Activated T-helper 9 cell treated with anti-CD3 and anti-CD28 coated beads, Interleukin-2, amount 50 U/mL, for 16 hours (primary cell): ENCODE data around the gene ZNF592.
"Not testable (repeated sequence)": the region's sequence is repeated elsewhere in the genome, so short reads cannot be mapped to it uniquely, and the experiment has no call there.

Experiments used
- DNase-seq: peaks from one replicate; pipeline ENCODE4 v3.0.0-alpha.2; 2020; ENCODE audit warnings: low read depth

ZNF592 gene

GRCh38 chr15:84741121-84741520 lies 7.3 kb upstream of the ZNF592 start:
- DNase-seq: no peak

- peak; percentile 53 for DNase-seq
Measured at GRCh38 chr15:84747416-84748273, 747 bp upstream of the ZNF592 start.

DNA sequence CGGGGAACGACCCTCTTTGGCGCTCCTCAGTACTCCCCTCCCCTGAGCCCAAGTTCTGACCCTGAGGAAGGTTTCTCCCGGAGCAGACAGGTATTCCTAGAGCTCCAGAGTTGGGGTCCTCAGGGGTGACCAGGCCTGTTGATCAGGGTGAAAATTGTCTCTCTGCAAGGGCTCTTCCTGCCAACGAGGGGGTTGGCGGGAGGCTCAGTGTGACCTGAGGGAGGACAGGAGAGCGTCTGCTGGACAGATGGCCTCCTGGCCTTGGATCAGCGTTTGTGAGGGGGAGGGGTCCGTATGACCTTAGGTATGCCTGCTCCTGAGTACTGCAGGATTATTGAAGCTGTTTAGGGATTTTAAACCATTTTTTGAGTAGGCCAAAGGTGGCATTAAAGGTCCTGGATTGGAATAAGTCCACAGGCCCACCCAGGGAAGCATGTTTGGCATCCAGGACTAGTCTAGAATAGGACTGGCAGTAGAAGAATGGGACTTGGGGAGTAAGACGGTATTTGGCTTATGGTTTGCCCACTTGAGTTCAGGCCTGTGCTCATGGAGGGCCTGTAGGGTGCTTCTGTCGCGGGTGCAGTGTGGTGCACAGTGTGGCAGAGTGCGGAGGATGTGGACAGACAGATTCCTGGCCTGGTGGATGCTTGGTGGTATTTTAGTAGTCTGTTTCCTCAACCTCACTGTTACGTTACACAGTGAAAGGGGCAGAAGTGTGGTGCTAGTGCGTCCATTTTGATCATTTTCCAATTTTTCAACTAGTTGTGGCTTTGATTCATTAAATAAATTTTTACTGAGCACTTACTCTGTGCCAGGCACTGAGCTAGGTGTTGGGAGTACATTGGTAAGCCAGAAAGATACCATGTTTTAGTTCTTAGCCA lies 959 bp downstream of the ZNF592 start:
- no peak for DNase-seq

DNA sequence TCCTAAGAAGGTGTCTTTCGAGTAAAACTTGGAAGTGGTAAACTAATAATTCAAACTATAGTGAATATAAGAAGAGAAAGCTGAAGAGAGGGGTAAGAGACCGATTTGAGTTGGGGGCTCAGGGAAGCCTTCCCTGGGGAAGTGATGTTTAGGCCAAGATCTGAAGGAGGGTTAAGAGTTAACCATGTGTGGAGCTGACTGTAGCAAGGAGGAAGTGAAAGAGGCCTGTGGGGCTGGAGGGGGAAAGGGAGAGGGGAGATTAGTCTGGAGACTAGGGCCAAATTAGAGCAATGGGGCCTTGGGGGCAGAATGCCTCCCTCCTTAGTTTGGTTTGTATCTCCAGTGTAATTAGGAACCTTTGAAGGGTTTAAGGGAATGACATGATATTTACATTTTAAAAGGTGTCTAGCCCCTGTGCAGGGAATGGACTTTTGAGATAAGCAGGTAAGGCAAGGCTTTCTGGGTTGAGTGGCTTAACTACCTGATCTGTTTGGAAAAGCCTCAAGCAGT lies 2.2 kb downstream of the ZNF592 start:
- DNase-seq: no peak

- not testable (repeated sequence) for DNase-seq
Measured at GRCh38 chr15:84751721-84752120, 3.3 kb downstream of the ZNF592 start.

- DNase-seq: no peak
Measured at GRCh38 chr15:84752195-84752594, 3.8 kb downstream of the ZNF592 start.

DNA sequence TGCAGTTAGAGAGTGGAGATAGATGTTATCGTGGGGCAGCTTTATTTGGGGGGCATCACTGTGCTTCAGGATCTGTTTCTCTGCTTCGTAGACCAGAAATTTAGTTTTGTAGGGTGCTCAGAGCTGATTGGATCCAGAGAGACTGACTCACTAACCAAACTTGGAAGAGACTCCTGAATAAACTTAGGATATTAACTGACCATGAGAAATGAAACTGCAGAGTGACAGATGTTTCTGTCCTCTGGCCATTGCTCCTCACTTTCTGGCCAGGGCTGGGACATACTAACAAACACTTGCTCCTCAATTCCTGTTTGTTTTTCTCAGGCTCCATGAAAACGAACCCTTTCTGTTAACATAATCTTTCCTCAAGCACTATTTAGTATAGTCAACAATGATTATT lies 4.3 kb downstream of the ZNF592 start:
- no peak for DNase-seq

- not testable (repeated sequence) for DNase-seq
Measured at GRCh38 chr15:84754889-84755288, 6.5 kb downstream of the ZNF592 start.

DNA sequence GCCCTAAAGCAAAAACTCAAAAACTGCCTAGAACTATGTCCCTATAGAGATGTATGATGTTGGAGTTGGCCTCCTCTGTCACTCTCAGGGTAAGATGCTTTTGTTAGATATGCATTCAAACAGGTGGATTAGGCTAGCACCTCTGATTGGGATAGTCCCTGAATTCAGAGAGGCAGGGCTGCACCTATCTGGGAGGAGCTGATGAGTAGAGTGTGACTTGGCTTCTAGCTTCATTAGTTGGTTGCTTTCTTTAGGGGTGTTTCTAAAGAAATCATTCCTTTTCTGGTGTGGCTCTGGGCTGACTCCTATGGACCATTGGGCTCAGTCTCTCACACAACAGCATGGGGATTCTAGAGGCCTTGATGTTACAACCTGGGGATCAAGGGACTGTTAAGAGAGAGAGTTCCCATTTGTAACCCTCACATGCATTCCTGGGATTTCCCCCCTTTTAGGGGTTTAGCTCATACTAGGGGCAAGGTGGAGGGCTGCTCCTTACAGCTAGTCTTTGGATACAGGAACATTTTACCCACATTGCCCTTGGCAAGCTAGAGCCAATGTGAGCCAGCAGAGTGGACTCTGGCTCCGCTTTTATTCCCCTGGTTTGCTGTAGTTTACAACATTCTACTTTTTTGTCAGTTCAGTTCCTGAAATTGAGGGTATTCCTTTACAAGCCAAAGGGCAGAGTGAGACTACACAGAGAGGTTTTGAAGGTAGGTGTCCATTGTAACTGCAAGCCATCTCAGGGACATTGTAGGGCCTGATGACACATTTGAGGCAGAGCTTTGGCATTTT lies 7.5 kb downstream of the ZNF592 start:
- no peak for DNase-seq

- DNase-seq: no peak
Measured at GRCh38 chr15:84759018-84759417, 10.6 kb downstream of the ZNF592 start.

DNA sequence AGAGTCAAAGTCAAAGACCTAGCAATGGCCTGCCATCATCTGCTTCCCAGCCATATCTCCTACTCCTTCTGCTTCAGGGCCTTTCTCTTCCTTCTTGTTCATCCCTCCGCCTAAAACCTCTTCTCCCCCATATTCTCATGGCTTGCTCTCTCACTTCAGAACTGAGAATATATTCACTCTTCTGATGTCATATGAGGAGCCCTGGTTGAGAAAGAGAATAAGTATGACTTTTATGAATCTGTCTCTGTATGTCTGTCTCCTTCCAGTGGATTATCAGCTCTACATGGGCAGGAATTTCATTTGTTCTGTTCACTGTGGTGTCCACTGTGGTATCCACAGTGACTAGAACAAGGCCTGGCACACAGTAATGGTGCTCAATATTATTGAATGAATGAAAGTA lies 11.8 kb downstream of the ZNF592 start:
- DNase-seq: no peak

DNA sequence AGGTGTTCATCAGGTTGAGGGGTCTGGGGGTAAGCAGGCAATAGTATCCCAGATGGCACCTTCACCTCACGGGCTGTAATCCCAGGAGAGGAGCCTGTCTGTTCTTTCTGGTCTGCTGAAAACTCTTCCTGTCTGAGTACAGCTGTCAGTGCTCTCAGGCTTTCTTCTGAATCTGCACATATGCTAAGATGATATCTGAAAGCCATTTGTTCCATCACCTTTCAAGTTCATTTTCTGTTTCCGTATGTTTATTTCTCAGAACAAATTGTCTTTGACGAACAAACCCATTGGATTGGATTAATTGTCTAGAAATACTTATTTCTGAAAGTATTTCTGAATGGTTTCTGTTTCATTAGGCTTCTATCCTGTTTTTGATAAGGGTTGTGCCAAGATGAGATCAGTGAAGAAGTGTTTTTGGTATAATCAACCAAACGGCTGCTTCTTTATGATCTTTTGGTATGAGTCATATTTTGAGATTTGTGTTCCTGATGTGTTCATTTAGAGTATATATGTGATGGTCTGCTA lies 13.3 kb downstream of the ZNF592 start:
- no peak for DNase-seq

GRCh38 chr15:84762840-84763572 lies 14.6 kb downstream of the ZNF592 start:
- no peak for DNase-seq

DNA sequence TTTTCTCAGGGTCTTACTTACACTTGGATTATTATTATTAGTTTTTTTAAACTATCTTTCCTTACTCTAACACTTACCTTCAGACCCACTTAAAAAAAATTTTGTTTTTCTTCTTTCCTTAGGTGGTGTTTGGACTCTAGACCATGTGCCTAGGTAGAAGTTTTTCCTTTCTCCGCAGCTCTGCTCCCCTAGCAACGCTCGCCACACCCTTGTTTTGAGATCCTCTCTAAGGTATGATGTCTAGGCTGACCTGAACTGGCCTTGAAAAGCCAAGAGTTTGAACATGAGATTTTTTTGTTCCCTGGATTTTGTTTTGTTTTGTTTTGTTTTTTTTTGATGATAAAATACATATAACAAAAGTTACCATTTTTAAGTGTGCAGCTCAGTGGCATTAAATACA lies 16.2 kb downstream of the ZNF592 start:
- no peak for DNase-seq

DNA sequence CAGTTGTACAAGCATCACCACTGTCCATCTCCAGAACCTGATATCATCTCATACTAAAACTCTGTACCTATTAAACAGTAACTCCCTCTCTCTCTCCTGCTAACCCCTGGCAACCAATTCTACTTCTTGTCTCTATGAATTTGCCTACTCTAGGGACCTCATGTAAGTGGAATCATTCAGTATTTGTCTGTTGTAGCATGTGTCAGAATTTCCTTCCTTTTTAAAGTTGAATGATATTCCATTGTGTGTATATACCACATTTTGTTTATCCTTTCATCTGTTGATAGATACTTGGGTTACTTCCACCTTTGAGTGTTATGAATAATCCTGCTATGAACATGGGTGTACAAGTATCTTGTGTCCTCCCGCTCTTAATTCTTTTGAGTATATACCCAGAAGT lies 16.6 kb downstream of the ZNF592 start:
- DNase-seq: no peak

GRCh38 chr15:84765675-84766074 lies 17.3 kb downstream of the ZNF592 start:
- no peak for DNase-seq

- no peak for DNase-seq
Measured at GRCh38 chr15:84766461-84767035, 18.2 kb downstream of the ZNF592 start.

GRCh38 chr15:84772031-84772430 lies 23.6 kb downstream of the ZNF592 start:
- no peak for DNase-seq

GRCh38 chr15:84772467-84772866 lies 24.1 kb downstream of the ZNF592 start:
- no peak for DNase-seq

DNA sequence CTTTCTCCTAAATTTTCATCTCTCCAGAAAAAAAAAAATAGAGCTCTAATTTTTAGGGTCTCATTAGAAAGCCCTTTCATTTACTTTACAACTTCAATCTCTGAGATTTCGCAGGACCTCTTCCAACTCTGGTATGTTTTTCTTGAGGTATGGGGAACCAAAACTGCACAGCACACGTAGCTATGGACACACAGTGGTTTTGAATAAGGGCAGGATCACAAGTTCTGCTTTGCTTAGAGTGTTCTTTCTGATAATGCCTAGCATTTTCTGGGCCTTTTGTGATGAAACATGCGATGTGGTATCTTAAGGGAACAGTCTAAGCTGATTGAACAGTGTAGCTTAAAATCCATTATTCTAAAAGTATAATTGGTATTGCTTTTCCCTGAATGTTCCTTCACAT lies 25.3 kb downstream of the ZNF592 start:
- DNase-seq: no peak
